Activated effector memory CD4-positive, alpha-beta T cell treated with anti-CD3 and anti-CD28 coated beads, Interleukin-2, amount 50 U/mL, for 16 hours (primary cell): Measurements from ENCODE around the gene SAA1.
"Not testable (repeated sequence)": the region's sequence is repeated elsewhere in the genome, so short reads cannot be mapped to it uniquely, and the experiment has no call there.

Experiments used
- DNase-seq: peaks from one replicate; pipeline ENCODE4 v3.0.0-alpha.2; 2020

Gene SAA1

DNA sequence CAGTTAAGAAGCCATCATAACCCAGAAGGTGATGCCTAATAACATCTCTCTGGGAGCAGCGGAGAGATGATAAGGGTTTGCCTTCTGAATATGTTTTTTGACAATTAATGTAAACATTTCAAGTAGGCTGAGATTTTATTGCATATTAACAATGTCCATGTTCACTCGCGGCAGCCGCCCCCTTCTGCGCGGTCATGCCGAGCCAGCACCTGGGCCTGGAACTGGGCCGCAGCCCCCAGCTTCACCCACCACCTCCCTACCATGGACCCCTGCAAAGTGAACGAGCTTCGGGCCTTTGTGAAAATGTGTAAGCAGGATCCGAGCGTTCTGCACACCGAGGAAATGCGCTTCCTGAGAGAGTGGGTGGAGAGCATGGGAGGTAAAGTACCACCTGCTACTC is 4.3 kb upstream of the SAA1 start:
- no peak for DNase-seq

GRCh38 chr11:18262681-18263350 is 3.2 kb upstream of the SAA1 start:
- DNase-seq = not testable (repeated sequence)

GRCh38 chr11:18264035-18264434 is 2.0 kb upstream of the SAA1 start:
- DNase-seq = no peak

DNA sequence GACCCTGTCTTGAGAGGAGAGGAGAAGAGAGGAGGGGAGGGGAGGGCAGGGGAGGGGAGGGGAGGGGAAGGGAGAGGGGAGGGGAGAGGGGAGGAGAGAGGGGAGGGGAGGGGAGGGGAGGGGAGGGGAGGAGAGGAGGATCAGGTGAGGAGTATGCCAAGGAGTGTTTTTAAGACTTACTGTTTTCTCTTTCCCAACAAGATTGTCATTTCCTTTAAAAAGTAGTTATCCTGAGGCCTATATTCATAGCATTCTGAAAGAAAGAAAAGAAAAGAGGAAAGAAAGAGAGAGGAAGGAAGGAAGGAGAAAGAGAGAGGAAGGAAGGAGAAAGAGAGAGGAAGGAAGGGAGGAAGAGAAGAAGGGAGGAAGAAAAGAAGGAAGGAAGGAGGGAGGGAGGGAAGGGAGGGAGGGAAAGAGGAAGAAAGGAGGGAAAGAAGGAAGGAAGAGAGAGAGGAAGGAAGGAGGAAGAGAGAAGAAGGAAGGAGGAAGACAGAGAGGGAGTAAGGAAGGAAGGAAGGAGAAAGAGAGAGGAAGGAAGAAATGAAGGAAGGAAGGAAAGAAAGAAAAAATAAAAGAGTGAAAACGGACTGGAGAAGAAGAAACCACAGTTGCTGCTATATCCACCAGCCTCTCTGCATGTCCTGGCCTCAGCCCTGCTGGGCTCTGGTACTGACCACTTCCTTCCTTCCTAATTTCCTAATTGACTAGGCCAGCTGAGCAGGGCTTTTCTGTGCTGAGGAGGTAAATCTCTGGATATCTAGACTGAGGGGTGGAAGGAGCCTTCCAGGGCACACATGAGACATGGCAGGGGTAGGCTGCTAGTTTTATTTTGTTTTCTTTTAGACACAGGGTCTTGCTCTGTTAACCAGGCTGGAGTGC is 1.1 kb upstream of the SAA1 start:
- DNase-seq = no peak

DNA sequence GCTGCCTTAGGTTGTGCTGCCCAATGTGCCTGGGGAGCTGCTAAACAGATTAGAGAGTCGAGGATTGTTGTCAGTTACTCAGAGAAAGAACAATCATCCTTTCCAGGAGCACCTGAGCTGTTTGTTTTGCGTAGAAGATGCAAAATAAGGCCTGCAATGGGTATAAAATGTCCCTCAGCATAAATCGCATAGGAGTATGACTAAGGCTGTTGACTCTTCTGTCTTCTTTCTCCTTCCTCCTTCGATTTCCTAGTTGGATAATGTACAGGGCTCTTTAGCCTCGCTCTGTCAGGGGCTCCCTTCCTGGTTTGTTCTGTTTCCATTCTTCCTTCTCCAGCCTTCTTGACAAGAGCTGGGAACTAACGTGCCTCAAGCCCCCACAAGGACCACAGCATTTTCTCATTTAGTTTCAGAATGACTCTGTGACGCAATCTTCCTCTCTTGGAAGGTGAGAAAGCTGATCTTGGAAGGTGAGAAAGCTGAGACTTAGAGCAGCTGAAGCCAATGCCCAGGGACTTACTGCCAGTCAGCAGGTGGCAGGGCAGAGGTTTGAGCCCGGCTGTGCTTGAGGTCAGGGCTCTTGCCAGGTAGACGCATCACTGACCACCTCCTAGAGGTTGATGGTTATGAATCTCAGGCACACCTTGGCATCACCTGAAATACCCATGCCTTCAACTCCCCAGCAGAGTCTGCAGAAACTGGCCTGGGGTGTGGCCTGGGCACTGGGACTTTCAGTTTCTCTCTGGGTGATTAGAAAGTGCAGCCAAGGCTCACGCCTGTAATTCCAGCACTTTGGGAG is 1.5 kb downstream of the SAA1 start:
- DNase-seq = not testable (repeated sequence)

- DNase-seq = not testable (repeated sequence)
Measured at GRCh38 chr11:18269252-18269651, 3.2 kb downstream of the SAA1 start.

GRCh38 chr11:18270102-18270501 is 4.0 kb downstream of the SAA1 start:
- no peak for DNase-seq

- no peak for DNase-seq
Measured at GRCh38 chr11:18271206-18271605, 5.1 kb downstream of the SAA1 start.

DNA sequence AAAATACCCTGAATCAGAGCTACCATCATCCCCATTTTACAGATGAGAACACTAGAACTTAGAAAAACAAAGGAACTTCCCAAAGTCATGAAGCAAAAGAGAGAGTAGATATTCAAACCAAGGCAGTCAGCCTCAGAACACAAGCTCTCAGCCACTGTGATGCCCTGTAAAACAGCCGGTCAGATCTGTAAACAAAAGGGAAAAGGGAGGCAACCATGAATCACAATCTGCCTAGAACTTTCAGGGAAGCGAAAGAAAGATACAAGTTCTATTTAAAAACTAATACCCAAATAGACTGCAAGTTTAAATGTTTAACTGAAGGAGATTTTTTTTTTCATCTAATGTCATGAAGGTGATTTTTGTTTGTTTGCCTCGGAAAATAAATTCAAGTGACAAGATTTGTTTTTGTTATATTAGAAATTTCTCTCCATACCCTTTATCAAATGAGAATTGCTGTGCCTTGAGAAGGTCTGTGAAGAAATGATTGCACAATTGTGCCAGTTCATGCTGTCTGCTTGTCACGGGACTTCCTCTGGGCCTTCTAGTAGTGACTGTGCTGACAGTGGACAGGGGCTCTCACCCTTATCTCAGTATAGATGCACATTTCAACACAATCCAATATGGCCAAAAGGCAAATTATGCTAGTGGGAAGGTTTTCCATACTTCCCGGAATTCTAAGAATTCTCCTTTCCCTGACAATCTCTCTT is 11.7 kb downstream of the SAA1 start:
- DNase-seq = no peak

DNA sequence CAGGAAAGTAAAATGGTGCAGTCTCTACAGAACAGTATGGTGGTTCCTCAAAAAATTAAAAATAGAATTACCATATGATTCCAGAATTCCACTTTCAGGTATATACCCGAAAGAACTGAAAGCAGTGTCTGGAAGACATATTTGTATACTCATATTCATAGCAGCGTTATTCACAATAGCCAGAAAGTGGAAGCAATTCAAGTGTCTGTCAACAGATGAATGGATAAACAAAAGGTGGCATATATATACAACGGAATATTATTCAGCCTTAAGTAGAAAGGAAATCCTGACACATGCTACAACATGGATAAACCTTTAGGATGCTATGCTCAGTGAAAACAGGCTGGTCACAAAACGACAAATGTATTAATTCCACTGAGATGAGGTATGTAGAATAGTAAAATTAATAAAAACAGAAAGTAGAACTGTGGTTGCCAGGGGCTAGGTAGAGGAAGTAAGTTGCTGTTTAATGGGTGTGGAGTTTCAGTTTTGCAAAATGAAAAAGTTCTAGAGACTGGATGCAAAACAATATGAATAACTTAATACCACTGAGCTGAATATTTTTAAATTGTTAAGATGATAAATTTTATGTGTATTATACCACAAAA is 14.5 kb downstream of the SAA1 start:
- DNase-seq = no peak

- DNase-seq = no peak
Measured at GRCh38 chr11:18282626-18283025, 16.6 kb downstream of the SAA1 start.

DNA sequence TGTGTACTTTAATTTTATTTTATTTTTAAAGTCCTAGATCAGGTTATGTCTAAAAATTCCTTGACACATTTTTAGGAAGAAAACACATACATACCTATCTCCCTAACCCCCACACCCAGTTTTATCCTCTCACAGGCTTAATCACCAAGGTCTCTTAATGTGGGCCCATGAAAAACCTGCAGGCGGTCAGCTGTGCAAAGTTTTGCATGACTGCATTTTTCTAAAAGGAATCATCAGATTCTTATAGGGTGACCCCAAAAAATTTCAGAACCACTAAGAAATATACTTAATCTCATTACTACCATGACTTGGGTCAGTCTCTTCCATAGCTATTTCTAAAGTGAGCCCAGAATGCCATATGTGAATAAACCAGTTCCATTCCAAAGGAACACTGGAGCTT is 19.8 kb downstream of the SAA1 start:
- no peak for DNase-seq

DNA sequence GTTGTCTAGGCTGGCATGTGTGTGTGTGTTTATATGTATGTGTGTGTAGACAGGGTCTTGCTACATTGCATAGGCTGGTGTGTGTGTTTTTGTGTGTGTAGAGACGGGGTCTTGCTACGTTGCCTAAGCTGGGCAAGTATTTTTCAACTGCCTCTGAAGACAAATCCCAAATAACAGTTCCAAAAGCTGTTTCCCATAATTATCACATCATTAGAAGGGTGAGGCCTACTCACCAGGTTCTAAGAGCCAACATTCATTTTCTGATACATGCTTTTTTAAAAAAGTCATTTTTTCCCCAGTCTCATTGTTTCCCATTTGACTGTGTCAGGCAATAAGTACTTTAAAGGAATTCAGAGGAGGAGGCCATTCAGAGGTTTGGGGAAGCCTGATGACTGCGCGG is 22.8 kb downstream of the SAA1 start:
- DNase-seq = no peak

DNA sequence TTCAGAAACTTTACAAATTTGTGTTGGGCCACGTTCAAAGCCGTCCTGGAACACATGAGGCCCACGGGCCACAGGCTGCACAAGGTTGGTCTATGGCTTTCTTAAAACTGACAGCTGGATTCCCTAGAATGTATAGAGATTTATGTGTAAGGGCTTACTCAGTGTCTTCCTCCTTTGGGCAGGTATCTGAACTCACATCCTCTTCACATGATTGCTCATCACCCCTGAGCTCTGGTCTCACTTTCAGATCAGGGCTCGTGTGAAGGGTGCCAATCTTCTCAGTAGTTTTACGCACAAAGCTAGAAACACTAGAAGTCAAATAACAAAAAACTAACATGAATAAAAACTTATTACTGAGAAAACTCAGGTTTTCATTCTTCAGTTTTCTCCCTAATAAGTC is 28.8 kb downstream of the SAA1 start:
- no peak for DNase-seq

- DNase-seq = no peak
Measured at GRCh38 chr11:18295316-18295715, 29.3 kb downstream of the SAA1 start.

GRCh38 chr11:18299721-18300120 is 33.7 kb downstream of the SAA1 start:
- DNase-seq = no peak

- no peak for DNase-seq
Measured at GRCh38 chr11:18304745-18305144, 38.7 kb downstream of the SAA1 start.

DNA sequence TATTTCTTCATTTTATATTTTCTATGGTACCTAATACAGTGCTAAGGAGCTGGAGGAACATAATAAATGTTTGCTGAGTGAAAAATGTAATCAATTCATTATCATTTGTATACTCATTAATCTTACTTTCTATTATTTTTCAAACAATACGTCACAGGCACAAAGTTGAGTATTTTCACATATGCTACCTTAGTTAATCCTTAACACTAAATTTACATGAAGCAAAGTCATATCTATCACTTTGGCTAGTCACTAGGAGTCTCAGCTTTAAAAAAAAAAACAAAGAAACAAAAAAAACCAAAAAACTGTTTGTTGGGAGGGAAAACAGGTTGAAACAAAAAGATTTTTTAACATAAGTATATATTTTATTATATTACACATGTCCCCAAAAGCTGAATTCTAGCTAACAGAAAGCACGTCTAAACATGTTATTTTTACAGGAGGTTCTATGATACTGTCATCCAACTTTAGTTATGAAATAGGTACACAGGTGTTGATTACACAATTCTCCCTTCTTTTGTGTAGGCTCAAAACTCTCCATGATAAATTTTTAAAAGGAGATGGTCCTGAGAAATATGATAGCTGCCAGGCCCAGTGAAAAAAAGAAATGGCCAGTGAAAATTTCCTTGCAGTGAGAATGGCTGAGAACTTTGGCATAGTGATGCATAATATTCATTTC is 41.5 kb downstream of the SAA1 start:
- DNase-seq = no peak

DNA sequence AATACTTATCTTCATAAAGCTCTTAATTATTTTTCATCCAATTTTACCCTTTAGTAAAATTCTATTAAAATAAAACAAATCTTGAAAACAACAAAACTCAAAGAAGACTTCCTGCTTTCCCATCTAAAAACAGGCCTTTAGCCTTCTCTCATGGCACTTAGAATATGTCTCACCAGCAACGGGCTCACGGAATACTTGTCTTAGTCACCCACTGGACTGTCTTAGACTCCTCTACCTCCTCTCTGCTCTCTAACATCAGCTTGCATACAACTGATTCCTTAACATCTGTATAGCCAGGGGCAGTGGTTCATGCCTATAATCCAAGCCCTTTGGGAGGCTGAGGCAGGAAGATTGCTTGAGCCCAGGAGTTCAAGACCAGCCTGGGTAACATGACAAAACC is 42.2 kb downstream of the SAA1 start:
- DNase-seq = no peak

DNA sequence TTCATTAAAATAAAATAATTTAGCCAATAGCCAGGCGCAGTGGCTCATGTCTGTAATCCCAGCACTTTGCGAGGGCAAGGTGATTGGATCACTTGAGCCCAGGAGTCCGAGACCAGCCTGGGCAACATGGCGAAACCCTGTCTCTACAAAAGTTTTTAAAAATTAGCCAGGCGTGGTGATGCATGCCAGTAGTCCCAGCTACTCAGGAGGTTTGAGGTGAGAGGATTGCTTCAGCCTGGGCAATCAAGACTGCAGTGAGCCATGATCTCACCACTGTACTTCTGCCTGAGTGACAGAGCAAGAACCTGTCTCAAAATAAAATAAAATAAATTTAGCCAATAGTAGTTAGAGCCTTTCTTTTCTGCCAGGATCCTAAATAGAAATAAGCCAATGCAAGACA is 43.6 kb downstream of the SAA1 start:
- DNase-seq = no peak

- DNase-seq = no peak
Measured at GRCh38 chr11:18310800-18311340, 44.8 kb downstream of the SAA1 start.

- DNase-seq = no peak
Measured at GRCh38 chr11:18312012-18312411, 45.9 kb downstream of the SAA1 start.
